GM19238 (cell line): ENCODE results near the gene METAP1D.

Experiments used
- DNase-seq: peaks from one replicate; pipeline ENCODE4 v3.0.0; 2011; ENCODE audit warnings: low spot score; ENCODE audit not compliant: insufficient read length

The METAP1D gene

DNA sequence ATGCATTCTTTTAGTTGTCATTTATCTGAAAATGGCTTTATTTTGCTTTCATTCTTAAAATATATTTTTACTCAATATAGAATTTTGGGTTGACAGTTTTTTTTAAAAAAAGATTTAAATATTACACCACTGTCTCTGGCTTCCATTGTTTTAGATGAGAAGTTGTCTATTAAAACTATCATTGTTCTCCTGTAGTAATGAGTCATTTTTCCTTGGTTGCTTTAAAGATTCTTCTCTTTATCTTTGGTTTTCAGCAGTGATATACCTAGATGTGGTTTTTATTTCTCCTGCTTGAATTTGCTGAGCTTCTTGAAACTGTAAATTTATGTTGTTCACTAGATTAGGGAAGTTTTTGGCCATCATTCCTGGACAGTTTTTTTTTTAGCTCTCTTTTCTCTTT lies 129.7 kb downstream of the METAP1D start:
- DNase-seq: no peak
